VCaP (cell line): Measurements from ENCODE around the gene CDC25B.

ENCODE experiments used
- H3K27ac ChIP-seq: fragments of 450-650 bp; 2 replicates; pipeline ENCODE4 v1.5.1; 2017
- TF ChIP-seq, protein P1 (sequence below): fragments of 450-650 bp; conservative IDR thresholded peaks from 2 replicates; pipeline ENCODE4 v1.5.1; 2017; ENCODE audit warnings: mild to moderate bottlenecking, moderate library complexity

The CDC25B gene

DNA sequence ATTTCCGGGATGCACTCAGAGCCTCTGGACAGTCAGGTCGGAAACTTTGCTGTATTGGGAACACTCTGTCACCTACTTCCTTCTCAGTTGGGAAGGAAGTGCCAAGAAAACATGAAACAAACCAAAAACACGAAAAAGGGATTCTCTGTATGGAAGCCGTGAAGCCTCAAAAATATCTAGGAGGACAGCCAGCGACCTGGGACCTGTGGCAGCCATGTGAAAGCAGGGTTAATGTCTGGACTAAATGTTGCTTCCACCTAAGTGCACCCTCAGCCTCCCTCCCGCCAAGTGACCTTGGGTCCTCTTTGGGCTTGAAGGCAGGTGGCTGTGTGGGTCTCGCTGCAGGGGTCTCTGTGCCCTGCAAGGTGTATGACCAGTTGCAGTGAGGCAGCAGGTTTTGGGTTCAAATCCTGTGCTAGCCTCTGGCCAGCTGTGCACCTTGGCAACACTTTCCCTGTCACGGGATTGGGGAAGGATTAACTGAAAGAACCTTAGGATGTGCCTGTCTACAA, 51.4 kb downstream of the CDC25B start:
- H3K27ac ChIP-seq: peak overlapping the region; percentile 93
- TF ChIP-seq, protein P1, sequence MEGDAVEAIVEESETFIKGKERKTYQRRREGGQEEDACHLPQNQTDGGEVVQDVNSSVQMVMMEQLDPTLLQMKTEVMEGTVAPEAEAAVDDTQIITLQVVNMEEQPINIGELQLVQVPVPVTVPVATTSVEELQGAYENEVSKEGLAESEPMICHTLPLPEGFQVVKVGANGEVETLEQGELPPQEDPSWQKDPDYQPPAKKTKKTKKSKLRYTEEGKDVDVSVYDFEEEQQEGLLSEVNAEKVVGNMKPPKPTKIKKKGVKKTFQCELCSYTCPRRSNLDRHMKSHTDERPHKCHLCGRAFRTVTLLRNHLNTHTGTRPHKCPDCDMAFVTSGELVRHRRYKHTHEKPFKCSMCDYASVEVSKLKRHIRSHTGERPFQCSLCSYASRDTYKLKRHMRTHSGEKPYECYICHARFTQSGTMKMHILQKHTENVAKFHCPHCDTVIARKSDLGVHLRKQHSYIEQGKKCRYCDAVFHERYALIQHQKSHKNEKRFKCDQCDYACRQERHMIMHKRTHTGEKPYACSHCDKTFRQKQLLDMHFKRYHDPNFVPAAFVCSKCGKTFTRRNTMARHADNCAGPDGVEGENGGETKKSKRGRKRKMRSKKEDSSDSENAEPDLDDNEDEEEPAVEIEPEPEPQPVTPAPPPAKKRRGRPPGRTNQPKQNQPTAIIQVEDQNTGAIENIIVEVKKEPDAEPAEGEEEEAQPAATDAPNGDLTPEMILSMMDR: no peak

DNA sequence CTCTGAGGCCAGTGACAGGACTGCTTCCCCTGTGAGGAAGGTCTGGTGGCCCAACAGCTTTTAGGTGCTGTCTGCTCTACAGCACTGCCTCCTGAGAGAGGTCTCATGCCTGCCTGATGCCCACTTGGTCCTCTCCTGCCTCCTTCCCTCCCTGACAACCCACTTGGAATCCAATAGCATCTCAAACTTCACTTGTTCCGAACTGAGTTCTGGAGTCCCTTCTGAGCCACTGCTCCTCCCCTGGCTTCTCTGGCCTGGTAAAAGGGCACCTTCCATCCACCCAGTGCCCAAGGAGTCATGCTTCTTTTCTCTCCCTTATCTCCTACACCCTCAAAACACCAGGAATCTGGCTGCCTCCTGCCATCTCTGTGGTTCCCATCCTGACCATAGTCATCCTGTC, 52.5 kb downstream of the CDC25B start:
- H3K27ac ChIP-seq: no peak overlapping the region; the same call in 1 of the 2 replicates
- TF ChIP-seq, protein P1: no peak

DNA sequence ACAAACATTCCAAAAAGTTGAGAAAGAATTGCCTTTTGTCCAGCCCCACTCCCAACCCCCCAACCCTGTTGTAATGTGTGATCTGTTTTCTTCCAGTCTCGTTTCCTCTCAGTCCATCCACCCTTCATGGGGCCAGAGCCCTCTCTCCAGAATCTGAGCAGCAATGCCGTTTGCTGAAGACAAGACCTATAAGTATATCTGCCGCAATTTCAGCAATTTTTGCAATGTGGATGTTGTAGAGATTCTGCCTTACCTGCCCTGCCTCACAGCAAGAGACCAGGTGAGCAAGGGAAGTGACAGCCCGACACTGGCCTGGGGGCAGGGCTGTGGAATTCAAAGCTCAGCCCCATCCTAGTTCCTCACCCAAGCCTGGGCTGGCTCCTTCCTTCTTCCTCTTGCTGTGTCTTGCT, 58.4 kb downstream of the CDC25B start:
- TF ChIP-seq, protein P1: no peak
- no peak overlapping the region for H3K27ac ChIP-seq
